Naive thymus-derived CD8-positive, alpha-beta T cell (primary cell): ENCODE data around the gene CCDC93. TPM values are rescaled to one million over a fixed set of nuclear protein-coding genes. Genes with fewer than 3 reads are reported as not detected.

Experiments used
- ATAC-seq, 2 donors: fragments of 150-1000 bp; cut with Tn5 transposase in 1 of 2; sonication (Bioruptor Pico), chemical (Tn5 transposase) in 1 of 2; 1 replicate in 1 of 2; 2 replicates in 1 of 2; pipeline ENCODE4 v1.10.0; 2021; ENCODE audit warnings: mild to moderate bottlenecking in 2 of 2, moderate library complexity in 2 of 2
- POLR2A ChIA-PET: fragments of 350-600 bp; sonication (Branson Sonifier 250); formaldehyde crosslinking; loops from one replicate; lab custom pipeline; 2021; ENCODE audit warnings: antibody characterized with exemption; lab: Charles Lee
- DNase-seq, 10 donors: peaks; one replicate each; pipeline versions ENCODE4 v3.0.0 to v3.0.0-alpha.2; 2020 to 2022
- H3K27ac Mint-ChIP-seq, 10 donors: one replicate each; pipeline ENCODE4 v1.8.0; 2020 to 2022; ENCODE audit warnings: mild to moderate bottlenecking in 10 of 10, mixed read lengths in 10 of 10, moderate library complexity in 4 of 10, inconsistent platforms in 1 of 10
- H3K27me3 Mint-ChIP-seq, 5 donors: one replicate each; pipeline ENCODE4 v1.8.0; 2021 to 2022; ENCODE audit warnings: mixed read lengths in 5 of 5
- H3K36me3 Mint-ChIP-seq, 3 donors: one replicate each; pipeline ENCODE4 v1.8.0; 2020 to 2022; ENCODE audit warnings: mixed read lengths in 3 of 3, mild to moderate bottlenecking in 2 of 3, inconsistent platforms in 1 of 3
- H3K4me1 Mint-ChIP-seq, 4 donors: one replicate each; pipeline ENCODE4 v1.8.0; 2021 to 2022; ENCODE audit warnings: mixed read lengths in 4 of 4
- H3K4me3 Mint-ChIP-seq, 10 donors: one replicate each; pipeline ENCODE4 v1.8.0; 2020 to 2022; ENCODE audit warnings: mild to moderate bottlenecking in 10 of 10, mixed read lengths in 10 of 10, moderate library complexity in 6 of 10, inconsistent platforms in 1 of 10
- H3K9me3 Mint-ChIP-seq, 9 donors: one replicate each; pipeline ENCODE4 v1.8.0; 2020 to 2022; ENCODE audit warnings: mixed read lengths in 9 of 9, mild to moderate bottlenecking in 3 of 9, inconsistent platforms in 1 of 9, moderate library complexity in 1 of 9
- polyA plus RNA-seq, 3 donors: library from polyadenylated mRNA; unstranded; fragments of 300-500 nt; fragmentation: Illumina TruSeq; gene quantifications; one replicate each; pipeline ENCODE4 v1.2.3, GENCODE V29; 2021
- total RNA-seq, 8 experiments: library from RNA in 2 of 8; stranded (reverse) in 2 of 8; gene quantifications; one replicate each; pipeline ENCODE4 v1.2.3 and lab custom pipeline; 2021 to 2026

Gene CCDC93
- total and polyA plus RNA-seq, 5 experiments from 2014 or later = 2.7 to 72.7 (median 6.4) TPM

DNA sequence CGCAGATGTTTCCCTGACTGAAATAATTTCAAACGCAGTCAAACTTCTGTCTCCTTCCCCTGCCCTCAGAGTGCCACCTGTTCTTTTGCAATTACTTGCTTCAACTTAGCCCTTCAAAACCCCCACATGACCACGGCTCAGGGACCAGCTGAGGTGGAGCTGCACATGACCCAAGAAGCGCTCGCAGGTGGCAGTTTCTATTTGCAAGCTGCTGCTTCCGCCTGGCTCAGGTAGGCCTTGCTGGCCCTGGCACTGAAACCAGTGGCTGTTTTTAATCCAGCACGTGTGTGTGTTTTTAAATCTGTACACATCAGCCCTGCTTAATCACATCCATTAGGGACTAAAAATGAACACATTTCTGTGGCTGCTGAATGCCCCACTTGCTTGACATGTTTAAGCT, 95.3 kb downstream of the CCDC93 start:
- DNase-seq (no peak), ATAC-seq (no peak)
- H3K4me1 Mint-ChIP-seq = peaks cover 0 to 2% (median 0%) of the 10 kb centered on the region in 4 donors
- H3K36me3 Mint-ChIP-seq = peaks cover 53 to 91% (median 85%) of the 10 kb centered on the region in 3 donors
- H3K27me3 Mint-ChIP-seq = no peaks in the 10 kb centered on the region
- peak overlapping the region in 1 of 10 donors; percentile 43 for H3K27ac Mint-ChIP-seq
- no peak overlapping the region for H3K4me3 Mint-ChIP-seq
- POLR2A ChIA-PET = no interaction called here
- peaks cover 0 to 16% (median 8%) of the 10 kb centered on the region in 9 donors for H3K9me3 Mint-ChIP-seq

DNA sequence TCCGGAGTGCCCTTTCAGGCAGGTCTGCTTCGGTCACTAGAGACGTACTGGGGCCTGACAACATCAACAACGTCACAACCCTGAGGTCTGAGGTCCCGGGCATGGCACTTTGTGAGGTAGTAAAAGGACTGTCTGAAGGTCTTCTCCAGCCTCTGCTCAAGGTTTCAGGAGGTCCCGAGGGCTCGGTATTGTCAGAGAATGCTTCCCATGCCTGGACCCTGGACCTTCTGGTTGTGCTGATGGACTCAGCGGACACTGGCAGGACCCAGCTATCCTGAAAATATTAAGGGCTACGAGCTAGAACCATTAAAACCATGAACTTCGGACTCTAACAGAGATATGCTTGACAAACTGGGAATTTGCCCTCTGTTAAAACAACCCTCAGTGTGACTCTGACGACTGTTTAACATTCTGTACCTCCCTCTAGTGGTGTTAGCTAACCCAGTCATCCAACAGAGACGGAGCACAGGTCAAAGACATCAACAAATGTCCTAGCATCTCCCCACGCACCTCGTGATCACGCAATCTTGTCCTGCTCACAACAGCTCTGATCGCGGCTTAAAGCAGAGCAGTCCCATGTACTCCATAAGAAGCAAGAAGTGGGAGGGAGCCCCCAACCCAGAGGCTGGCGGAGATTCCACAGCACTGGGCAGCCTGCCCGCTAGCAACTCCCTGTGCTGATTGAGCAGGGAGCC, 96.5 kb downstream of the CCDC93 start:
- no peak overlapping the region for H3K27ac Mint-ChIP-seq

DNA sequence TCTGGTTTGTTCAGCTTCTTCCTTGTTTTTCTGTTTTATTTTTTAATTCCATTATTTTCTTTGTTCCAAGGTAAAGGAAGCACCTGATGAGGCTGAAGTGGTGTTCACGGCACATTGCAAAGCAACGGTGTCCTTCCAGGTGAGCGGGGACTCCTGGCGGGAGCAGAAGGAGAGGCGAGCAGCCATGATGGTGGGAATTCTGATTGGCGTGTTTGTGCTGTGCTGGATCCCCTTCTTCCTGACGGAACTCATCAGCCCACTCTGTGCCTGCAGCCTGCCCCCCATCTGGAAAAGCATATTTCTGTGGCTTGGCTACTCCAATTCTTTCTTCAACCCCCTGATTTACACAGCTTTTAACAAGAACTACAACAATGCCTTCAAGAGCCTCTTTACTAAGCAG, 110.9 kb downstream of the CCDC93 start:
- POLR2A ChIA-PET = no interaction called here
- H3K4me1 Mint-ChIP-seq = no peaks in the 10 kb centered on the region

More for the DNA sequence above, 96.5 kb downstream of the CCDC93 start:
- POLR2A ChIA-PET = no interaction called here
- ATAC-seq (no peak), DNase-seq (no peak)
- H3K27me3 Mint-ChIP-seq = no peaks in the 10 kb centered on the region
- peaks cover 0 to 26% (median 10%) of the 10 kb centered on the region in 9 donors for H3K9me3 Mint-ChIP-seq
- H3K36me3 Mint-ChIP-seq = peaks cover 49 to 88% (median 73%) of the 10 kb centered on the region in 3 donors
- peaks cover 0 to under 1% (median 0%) of the 10 kb centered on the region in 4 donors for H3K4me1 Mint-ChIP-seq
- H3K4me3 Mint-ChIP-seq = no peak overlapping the region

DNA sequence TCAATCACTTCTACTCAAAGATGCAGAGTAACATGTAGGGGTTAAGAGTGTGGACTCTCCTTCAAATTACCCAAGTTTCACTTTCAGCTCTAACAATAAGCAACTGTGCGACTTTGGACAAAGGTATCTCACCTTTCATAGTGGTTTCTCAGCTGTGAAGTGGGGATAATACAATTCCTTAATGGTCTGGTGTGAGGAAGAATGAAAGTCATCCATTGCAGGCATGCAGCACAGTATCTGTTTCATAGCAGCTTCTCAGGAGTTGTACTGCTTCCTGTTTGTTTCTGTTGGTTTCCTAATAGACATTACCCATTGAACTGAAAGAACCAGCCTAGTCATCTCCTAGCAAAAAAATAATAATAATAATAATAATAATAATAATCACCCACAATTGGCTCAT, 125.0 kb downstream of the CCDC93 start:
- H3K36me3 Mint-ChIP-seq = peaks cover 0 to 3% (median 0%) of the 10 kb centered on the region in 3 donors
- peaks cover 0 to 14% (median 5%) of the 10 kb centered on the region in 9 donors for H3K9me3 Mint-ChIP-seq
- POLR2A ChIA-PET = no interaction called here
- no peak overlapping the region for H3K4me3 Mint-ChIP-seq
- peaks cover 0 to 18% (median 7%) of the 10 kb centered on the region in 5 donors for H3K27me3 Mint-ChIP-seq
- no peaks in the 10 kb centered on the region for H3K4me1 Mint-ChIP-seq
- no peak overlapping the region for H3K27ac Mint-ChIP-seq
- DNase-seq (no peak), ATAC-seq (no peak)

More for the DNA sequence above, 110.9 kb downstream of the CCDC93 start:
- Mint-ChIP-seq H3K27me3 (peaks cover 0 to 10% (median 4%) of the 10 kb centered on the region in 5 donors), H3K9me3 (peaks cover 0 to 72% (median 24%) of the 10 kb centered on the region in 9 donors), H3K36me3 (peaks cover 0 to 7% (median 0%) of the 10 kb centered on the region in 3 donors), H3K4me3 (no peak overlapping the region), H3K27ac (no peak overlapping the region)
- DNase-seq (no peak), ATAC-seq (no peak)

DNA sequence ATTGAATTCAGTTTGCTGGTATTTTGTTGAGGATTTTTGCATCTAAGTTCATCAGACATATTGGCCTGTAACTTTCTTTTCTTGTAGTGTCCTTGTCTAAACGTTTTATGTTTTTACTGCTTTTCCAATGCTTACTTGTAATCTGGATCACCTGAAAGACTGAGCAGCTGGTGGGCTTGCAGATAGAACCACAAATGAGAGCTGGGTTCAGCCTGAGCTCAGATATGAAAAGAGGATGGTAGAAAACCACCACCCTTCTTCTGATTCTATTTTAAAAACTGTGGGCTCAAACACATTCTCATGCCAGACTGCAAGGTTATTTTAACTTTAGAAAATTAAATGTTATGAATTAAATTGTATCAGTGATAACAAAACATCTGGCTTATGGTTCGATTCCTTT, 128.6 kb downstream of the CCDC93 start:
- Mint-ChIP-seq H3K9me3 (peaks cover 4 to 23% (median 10%) of the 10 kb centered on the region in 9 donors), H3K36me3 (peaks cover 0 to 14% (median 0%) of the 10 kb centered on the region in 3 donors), H3K27ac (no peak overlapping the region), H3K4me1 (no peaks in the 10 kb centered on the region), H3K4me3 (no peak overlapping the region), H3K27me3 (peaks cover 11 to 20% (median 12%) of the 10 kb centered on the region in 5 donors)
- POLR2A ChIA-PET = no interaction called here
- ATAC-seq (no peak), DNase-seq (no peak)

DNA sequence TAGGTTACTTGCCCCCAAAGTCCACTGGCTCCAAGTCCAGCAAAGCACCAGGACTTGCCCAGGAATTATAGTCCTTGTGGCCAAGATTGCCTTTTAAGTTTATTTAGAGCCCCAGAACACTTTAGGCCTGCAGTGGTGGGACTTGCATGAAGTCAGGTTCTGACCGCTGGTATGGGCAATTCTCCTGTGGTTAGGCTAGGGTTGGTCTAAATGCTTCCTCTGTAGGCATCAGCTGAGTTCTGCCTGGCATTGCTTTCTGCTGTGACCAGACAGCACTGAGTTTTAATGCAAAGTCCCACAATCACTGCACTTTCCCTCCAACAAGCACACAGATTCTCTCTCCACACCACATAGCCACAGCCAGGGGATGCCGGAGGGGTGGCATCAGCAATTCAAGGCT, 134.9 kb downstream of the CCDC93 start:
- Mint-ChIP-seq H3K36me3 (peaks cover 0 to 33% (median 9%) of the 10 kb centered on the region in 3 donors), H3K27ac (no peak overlapping the region), H3K27me3 (peaks cover 28 to 75% (median 42%) of the 10 kb centered on the region in 5 donors), H3K9me3 (peaks cover 2 to 37% (median 11%) of the 10 kb centered on the region in 9 donors), H3K4me1 (no peaks in the 10 kb centered on the region), H3K4me3 (no peak overlapping the region)
- no peak for ATAC-seq
- POLR2A ChIA-PET = no interaction called here
- DNase-seq = no peak

DNA sequence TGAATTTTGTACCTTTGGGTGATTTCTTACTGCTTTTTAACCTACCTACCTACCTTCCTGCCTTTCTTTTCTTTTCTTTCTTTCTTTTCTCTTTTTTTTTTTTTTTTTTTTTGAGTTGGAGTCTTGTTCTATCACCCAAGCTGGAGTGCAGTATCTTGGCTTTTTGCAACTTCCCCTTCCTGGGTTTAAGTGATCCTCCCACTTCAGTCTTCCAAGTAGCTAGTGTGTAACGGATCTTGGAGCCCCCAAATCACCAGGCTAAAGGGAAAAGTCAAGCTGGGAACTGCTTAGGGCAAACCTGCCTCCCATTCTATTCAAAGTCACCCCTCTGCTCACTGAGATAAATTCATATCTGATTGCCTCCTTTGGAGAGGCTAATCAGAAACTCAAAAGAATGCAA, 138.1 kb downstream of the CCDC93 start:
- H3K4me1 Mint-ChIP-seq = no peaks in the 10 kb centered on the region
- no peak overlapping the region for H3K27ac Mint-ChIP-seq
- H3K27me3 Mint-ChIP-seq = peaks cover 20 to 63% (median 35%) of the 10 kb centered on the region in 5 donors
- H3K36me3 Mint-ChIP-seq = peaks cover 0 to 18% (median 12%) of the 10 kb centered on the region in 3 donors
- no peak overlapping the region for H3K4me3 Mint-ChIP-seq
- DNase-seq (no peak), ATAC-seq (no peak)
- POLR2A ChIA-PET = no interaction called here
- H3K9me3 Mint-ChIP-seq = peaks cover 0 to 20% (median 7%) of the 10 kb centered on the region in 9 donors

Other genes starting within 250 kb of the CCDC93 start
- gene DDX18, start 199.4 kb downstream of the CCDC93 start, total RNA-seq = 100 to 1,000 TPM; 120 to 129 TPM
- gene DDX18, start 199.4 kb downstream of the CCDC93 start, polyA plus RNA-seq = 10 to 100 TPM; 41.4 to 44.5 (median 43.8) TPM
- gene INSIG2, start 74.4 kb upstream of the CCDC93 start, total RNA-seq = 10 to 100 TPM; 24.0 to 25.6 TPM
- 10 to 100 TPM; 21.7 to 28.2 (median 23.3) TPM for gene INSIG2, start 74.4 kb upstream of the CCDC93 start, polyA plus RNA-seq